CD4-positive, alpha-beta T cell treated with Interleukin-10 for 1 hour (primary cell): Measurements from ENCODE around the gene COX19.

ENCODE experiments used
- DNase-seq: peaks from one replicate; pipeline ENCODE4 v3.0.0-alpha.2; 2020

Gene COX19

GRCh38 chr7:974820-975681 is at the start of gene COX19:
TSS of gene COX19 (minus strand) at chr7:975549. CDS start at chr7:975509, 40 bp downstream.
- DNase-seq: peak; percentile 91

- no peak for DNase-seq
Measured at GRCh38 chr7:1024331-1024841, 49.0 kb upstream of the COX19 start.

- DNase-seq: no peak
Measured at GRCh38 chr7:1022801-1023465, 47.6 kb upstream of the COX19 start.

GRCh38 chr7:1022356-1022755 is 47.0 kb upstream of the COX19 start:
- no peak for DNase-seq

GRCh38 chr7:1021931-1022330 is 46.6 kb upstream of the COX19 start:
- no peak for DNase-seq

- DNase-seq: no peak
Measured at GRCh38 chr7:1021366-1021765, 46.0 kb upstream of the COX19 start.

GRCh38 chr7:1020849-1021251 is 45.5 kb upstream of the COX19 start:
- peak; percentile 24 for DNase-seq

- DNase-seq: no peak
Measured at GRCh38 chr7:1019789-1020610, 44.7 kb upstream of the COX19 start.

- DNase-seq: no peak
Measured at GRCh38 chr7:1019255-1019785, 44.0 kb upstream of the COX19 start.

- DNase-seq: no peak
Measured at GRCh38 chr7:1018334-1018695, 43.0 kb upstream of the COX19 start.

- DNase-seq: no peak
Measured at GRCh38 chr7:1017586-1018333, 42.4 kb upstream of the COX19 start.

- no peak for DNase-seq
Measured at GRCh38 chr7:1016577-1017531, 41.5 kb upstream of the COX19 start.

- no peak for DNase-seq
Measured at GRCh38 chr7:1015196-1016121, 40.1 kb upstream of the COX19 start.

- DNase-seq: no peak
Measured at GRCh38 chr7:1014681-1015080, 39.3 kb upstream of the COX19 start.

- DNase-seq: no peak
Measured at GRCh38 chr7:1013581-1013980, 38.2 kb upstream of the COX19 start.

- DNase-seq: no peak
Measured at GRCh38 chr7:1012716-1013095, 37.4 kb upstream of the COX19 start.

GRCh38 chr7:1012004-1012715 is 36.8 kb upstream of the COX19 start:
- no peak for DNase-seq

- peak; percentile 60 for DNase-seq
Measured at GRCh38 chr7:1011297-1012003, 36.1 kb upstream of the COX19 start.

- no peak for DNase-seq
Measured at GRCh38 chr7:1010226-1010625, 34.9 kb upstream of the COX19 start.
